ENCODE measurements around the gene PPFIA1. TPM values are rescaled to one million over a fixed set of nuclear protein-coding genes. Genes with fewer than 3 reads are reported as not detected.
"Not testable (repeated sequence)": the region's sequence is repeated elsewhere in the genome, so short reads cannot be mapped to it uniquely, and the experiment has no call there.

The PPFIA1 gene
- polyA plus RNA-seq, 1 donor from 2014 or later: 13.7 TPM

DNA sequence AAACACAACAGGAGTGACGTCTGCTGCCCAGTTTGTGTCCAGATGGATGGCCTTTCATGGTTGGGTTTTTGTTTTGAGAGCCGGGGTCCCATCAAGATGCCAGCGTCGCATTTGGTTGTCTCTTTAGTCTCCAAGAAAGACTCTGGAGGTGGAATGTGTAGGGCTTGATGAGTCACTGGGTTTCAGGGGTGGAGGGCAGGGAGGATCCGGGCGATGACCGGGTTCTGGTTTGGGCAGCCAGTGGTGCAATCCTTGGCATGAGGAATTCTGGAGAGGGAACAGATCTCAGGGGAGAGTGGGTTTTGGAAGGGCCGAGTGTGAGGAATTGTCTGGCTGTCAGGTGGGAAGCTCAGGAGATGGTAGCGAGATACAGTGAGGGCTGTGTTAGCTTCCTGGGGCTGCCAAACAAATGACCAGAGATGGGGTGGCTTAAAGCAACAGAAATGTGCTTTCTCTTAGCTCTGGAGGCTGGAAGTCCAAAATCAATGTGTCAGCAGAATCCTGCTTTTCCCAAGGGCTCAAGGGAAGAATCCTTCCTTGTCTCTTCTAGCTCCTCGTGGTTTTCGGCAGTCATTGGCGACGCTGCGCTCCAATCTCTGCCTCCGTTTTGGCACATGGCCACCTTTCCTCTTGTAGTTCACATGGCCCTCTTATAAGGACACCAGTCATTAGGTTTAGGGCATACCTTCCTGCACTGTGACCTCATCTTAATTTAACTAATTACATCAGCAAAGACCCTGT lies 26.4 kb upstream of the PPFIA1 start:
- no peaks in the 10 kb centered on the region for H3K27me3 Mint-ChIP-seq
- peak overlapping the region in 1 of 3 donors; percentile 24 for H3K27ac Mint-ChIP-seq
- no peaks in the 10 kb centered on the region for H3K36me3 Mint-ChIP-seq
- no peak overlapping the region for H3K4me3 Mint-ChIP-seq
- H3K9me3 Mint-ChIP-seq: no peaks in the 10 kb centered on the region
- H3K4me1 Mint-ChIP-seq: peaks cover 0 to 1% (median 1%) of the 10 kb centered on the region in 3 donors

DNA sequence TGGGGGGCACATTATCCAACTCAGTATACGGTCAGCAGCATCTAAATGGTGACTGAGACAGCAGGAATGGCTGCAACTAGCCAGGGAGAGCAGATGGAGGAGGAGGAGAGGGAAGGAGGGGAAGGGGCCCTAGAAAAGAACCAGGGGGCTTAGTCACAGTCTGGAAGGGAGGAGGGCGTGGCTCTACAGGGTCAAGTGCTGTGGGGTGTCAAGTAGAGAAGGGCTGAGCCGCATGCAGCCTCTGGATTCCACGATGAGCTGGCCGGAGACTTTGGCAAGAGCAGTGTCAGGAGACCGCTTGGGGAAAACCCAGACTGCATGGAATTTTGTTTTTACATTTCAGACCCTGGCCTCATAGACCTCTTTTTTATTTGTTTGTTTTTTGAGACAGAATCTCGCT lies 25.8 kb upstream of the PPFIA1 start:
- no peaks in the 10 kb centered on the region for H3K27me3 Mint-ChIP-seq
- no peak overlapping the region for H3K4me3 Mint-ChIP-seq
- H3K36me3 Mint-ChIP-seq: no peaks in the 10 kb centered on the region
- H3K27ac Mint-ChIP-seq: no peak overlapping the region
- H3K4me1 Mint-ChIP-seq: peaks cover 0 to 1% (median 0%) of the 10 kb centered on the region in 3 donors
- no peaks in the 10 kb centered on the region for H3K9me3 Mint-ChIP-seq

DNA sequence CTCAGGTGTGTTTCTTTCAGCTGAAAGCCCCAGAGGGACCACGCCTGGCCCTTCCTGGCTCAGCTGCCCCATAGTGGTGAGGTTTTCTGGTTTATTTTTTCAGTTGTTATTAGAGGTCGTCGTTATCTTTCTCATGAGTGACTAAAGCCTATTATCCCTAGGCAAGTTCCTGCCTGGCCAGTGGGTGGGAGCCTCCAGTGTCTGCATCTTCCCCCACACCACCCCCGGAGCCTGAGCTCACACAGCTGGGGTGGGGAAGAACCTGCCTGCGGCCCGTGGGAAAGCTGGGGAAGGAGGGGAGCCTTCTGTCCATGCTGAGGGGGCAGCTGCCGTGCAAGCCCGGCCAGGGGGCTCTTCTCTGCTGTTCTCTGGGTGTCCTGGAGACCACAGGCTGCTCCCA lies 24.3 kb upstream of the PPFIA1 start:
- Mint-ChIP-seq H3K9me3 (no peaks in the 10 kb centered on the region), H3K4me1 (peaks cover 0 to 1% (median 0%) of the 10 kb centered on the region in 3 donors), H3K27ac (no peak overlapping the region), H3K4me3 (no peak overlapping the region), H3K27me3 (no peaks in the 10 kb centered on the region), H3K36me3 (no peaks in the 10 kb centered on the region)

DNA sequence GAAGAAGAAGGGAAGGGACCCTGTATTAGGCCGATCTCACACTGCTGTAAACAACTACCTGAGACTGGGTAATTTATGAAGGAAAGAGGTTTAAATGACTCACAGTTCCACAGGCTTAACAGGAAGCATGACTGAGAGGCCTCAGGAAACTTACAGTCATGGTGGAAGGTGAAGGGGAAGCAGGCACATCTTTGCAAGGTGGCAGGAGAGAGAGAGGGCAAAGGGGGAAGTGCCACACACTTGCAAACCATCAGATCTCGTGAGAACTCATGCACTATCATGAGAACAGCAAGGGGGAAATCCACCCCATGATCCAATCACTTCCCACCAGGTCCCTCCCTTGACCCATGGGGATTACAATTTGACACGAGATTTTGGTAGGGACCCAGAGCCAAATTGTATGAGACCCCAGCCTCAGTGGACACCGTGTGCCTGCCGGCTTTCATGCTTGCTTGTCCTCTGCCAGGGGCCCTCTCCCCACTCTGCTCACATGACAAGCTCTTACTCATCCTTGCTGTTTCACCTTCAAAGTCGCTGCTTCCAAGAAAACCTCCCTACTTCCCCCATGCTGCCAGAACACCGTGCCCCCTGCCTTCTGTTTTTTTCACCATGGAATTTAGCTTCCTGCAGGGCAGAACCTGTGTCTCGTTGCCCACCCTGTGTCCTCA lies 23.3 kb upstream of the PPFIA1 start:
- no peak overlapping the region for H3K4me3 Mint-ChIP-seq
- H3K9me3 Mint-ChIP-seq: no peaks in the 10 kb centered on the region
- H3K36me3 Mint-ChIP-seq: no peaks in the 10 kb centered on the region
- H3K27me3 Mint-ChIP-seq: peaks cover 2% of the 10 kb centered on the region
- peak overlapping the region in 1 of 3 donors; percentile 85 for H3K27ac Mint-ChIP-seq
- peaks cover 0 to 1% (median 0%) of the 10 kb centered on the region in 3 donors for H3K4me1 Mint-ChIP-seq

DNA sequence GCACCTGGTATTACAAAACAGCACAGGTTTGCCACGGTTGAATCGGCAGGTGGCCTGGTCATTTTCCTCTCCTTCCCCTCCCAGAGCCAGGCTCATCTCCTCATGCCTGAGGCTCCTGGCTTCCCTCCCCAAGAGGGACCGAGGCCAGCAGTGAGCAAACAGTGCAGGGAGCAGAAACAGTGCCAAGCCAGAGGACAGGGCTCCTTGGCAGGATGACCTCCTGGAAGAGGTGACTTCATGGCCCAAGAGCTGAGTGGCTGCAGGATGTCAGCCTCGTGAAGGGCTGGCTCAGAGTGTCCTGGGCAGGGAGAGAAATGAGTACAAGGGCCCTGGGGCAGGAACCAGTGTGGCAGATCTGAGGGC lies 22.8 kb upstream of the PPFIA1 start:
- peaks cover under 1 to 4% (median 1%) of the 10 kb centered on the region in 3 donors for H3K4me1 Mint-ChIP-seq
- H3K27me3 Mint-ChIP-seq: peaks cover 3% of the 10 kb centered on the region
- no peak overlapping the region for H3K4me3 Mint-ChIP-seq
- H3K36me3 Mint-ChIP-seq: no peaks in the 10 kb centered on the region
- no peaks in the 10 kb centered on the region for H3K9me3 Mint-ChIP-seq
- no peak overlapping the region for H3K27ac Mint-ChIP-seq

DNA sequence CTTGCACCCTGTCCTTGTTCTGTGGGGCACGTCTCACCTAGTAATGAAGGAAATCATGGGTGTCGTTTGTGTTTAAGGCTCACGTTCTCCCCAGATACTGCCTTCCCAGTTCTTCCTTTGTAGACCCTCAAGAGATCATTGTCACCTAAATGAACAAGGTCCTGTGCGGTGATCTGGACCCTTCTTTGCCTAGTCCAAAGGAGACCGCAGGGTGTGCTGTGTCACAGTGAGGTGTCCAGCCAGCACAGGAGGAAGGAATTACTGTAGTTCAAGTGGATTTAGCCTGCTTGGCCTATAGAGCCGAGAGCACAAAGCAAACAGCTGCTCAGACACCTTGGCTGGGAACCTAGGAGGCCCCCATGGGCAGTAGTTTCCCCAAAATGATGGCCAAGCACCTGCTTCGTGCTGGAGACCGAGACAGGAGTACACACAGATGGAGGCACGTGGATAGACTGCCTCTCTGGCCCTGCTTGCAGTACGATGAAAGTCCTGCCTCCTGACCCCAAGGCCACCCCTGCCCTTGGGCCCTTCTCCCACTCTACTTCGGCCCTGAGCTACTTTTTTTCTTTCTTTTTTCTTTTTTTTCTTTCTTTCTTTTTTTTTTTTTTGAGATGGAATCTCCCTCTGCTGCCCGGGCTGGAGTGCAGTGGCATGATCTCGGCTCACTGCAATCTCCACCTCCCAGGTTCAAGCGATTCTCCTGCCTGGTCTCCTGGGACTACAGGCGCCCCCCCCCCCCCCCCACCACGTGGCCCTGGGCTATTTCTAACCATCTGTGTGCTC lies 19.4 kb upstream of the PPFIA1 start:
- peaks cover 10% of the 10 kb centered on the region for H3K27me3 Mint-ChIP-seq
- no peaks in the 10 kb centered on the region for H3K9me3 Mint-ChIP-seq
- H3K27ac Mint-ChIP-seq: no peak overlapping the region
- no peaks in the 10 kb centered on the region for H3K36me3 Mint-ChIP-seq
- no peak overlapping the region for H3K4me3 Mint-ChIP-seq
- H3K4me1 Mint-ChIP-seq: peaks cover 8 to 12% (median 10%) of the 10 kb centered on the region in 3 donors

DNA sequence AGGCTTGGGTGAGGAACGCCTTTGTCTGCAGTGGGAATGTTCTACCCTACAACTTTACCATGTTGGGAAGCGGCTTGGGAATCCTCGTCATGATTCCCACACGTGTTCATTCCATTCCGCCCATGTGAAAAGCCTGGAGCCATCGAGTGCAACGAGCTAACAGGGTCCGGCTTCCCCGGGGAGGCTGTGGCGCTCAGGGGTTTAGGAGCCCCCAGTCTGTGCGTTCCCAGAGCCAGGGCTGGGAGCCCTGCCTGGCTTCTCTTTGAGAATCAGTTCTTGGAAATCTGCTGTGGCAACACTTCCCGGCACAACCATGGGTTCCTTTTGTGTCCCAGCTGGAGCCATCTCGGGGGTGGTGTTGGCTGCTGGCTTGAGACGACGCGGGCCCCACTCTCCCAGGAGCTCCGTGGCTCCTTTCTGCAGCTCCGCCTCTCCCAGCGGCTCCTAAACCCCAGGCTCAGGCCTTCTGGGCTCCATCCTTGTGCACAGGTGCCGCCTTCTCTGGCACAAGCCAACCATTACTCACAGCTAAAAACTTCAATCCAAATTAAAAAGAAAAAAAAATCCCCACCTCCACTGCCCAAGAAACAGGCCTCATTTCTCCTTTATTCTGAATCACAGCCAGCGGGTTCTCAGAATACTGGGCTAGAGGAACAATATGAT lies 18.7 kb upstream of the PPFIA1 start:
- Mint-ChIP-seq H3K27me3 (peaks cover 10% of the 10 kb centered on the region), H3K9me3 (no peaks in the 10 kb centered on the region), H3K27ac (no peak overlapping the region), H3K4me3 (no peak overlapping the region), H3K36me3 (no peaks in the 10 kb centered on the region), H3K4me1 (peaks cover 8 to 12% (median 10%) of the 10 kb centered on the region in 3 donors)

DNA sequence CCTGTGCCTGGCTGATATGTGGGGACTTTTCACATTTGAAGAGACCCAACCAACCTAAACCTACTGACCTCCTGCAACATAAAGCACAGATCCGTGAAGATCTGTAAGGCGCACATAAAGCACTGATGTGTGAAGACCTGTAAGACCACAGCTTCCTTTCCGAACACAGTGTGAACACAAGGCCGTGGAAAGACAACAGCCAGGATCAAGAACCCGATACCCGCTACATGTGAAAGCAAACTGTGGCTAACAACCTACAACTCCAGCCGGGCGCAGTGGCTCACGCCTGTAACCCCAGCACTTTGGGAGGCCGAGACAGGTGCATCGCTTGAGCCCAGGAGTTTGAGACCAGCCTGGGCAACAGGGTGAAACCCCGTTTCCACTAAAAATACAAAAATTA lies 17.6 kb upstream of the PPFIA1 start:
- Mint-ChIP-seq H3K4me1 (peaks cover 8 to 12% (median 10%) of the 10 kb centered on the region in 3 donors), H3K27me3 (peaks cover 12% of the 10 kb centered on the region), H3K9me3 (no peaks in the 10 kb centered on the region), H3K36me3 (no peaks in the 10 kb centered on the region), H3K4me3 (peak overlapping the region in 1 of 4 donors; percentile 72), H3K27ac (peak overlapping the region in 2 of 3 donors; percentile 67 to 82)

DNA sequence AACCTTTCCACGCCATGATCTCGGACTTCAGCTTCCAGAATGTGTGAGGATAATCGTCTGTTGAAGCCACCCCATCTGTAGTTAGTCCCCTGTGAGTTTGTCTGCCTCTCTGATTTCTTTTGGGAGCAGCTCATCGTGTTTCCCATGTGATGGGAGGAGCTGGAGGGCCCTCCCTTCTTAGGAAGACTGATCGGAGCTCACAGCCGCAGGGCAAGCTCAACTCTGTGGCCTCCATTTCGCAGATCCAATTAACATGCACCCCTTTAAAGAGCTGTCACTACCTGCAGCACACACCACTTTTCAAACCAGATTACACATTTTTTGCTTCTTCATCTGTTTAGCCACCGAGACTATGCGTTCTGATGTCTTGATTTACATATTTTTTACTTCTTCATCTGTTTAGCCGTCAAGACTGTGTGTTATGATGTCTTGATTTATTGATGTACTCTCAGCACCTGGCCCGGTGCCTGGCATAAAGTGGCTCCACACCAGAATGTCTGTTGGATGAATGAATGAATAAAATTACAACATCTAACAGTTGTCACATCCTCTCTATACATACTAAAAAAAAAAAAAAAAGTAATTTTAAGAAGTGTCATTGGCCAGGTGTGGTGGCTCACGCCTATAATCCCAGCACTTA lies 14.9 kb upstream of the PPFIA1 start:
- H3K4me3 Mint-ChIP-seq: no peak overlapping the region
- H3K4me1 Mint-ChIP-seq: peaks cover 8 to 11% (median 10%) of the 10 kb centered on the region in 3 donors
- peak overlapping the region in 1 of 3 donors; percentile 3 for H3K27ac Mint-ChIP-seq
- peaks cover 12% of the 10 kb centered on the region for H3K27me3 Mint-ChIP-seq
- no peaks in the 10 kb centered on the region for H3K9me3 Mint-ChIP-seq
- no peaks in the 10 kb centered on the region for H3K36me3 Mint-ChIP-seq

DNA sequence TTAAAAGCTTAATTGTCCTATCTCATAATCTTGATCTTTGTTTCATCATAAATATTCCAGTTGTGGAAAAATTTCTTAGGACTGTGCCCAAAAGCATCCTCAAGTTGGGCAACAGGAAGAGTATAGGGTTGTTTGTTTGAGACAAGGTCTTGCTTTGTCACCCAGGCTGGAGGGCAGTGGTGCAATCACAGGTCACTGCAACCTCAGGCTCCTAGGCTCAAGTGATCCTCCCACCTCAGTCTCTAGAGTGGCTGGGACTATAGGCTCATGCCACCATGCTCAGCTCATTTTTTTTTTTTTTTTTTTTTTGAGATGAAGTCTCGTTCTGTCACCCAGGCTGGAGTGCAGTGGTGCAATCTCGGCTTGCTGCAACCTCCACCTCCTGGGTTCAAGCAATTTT lies 11.4 kb upstream of the PPFIA1 start:
- H3K4me1 Mint-ChIP-seq, H3K4me3 Mint-ChIP-seq, H3K9me3 Mint-ChIP-seq, H3K27ac Mint-ChIP-seq, H3K27me3 Mint-ChIP-seq, H3K36me3 Mint-ChIP-seq: not testable (repeated sequence)

DNA sequence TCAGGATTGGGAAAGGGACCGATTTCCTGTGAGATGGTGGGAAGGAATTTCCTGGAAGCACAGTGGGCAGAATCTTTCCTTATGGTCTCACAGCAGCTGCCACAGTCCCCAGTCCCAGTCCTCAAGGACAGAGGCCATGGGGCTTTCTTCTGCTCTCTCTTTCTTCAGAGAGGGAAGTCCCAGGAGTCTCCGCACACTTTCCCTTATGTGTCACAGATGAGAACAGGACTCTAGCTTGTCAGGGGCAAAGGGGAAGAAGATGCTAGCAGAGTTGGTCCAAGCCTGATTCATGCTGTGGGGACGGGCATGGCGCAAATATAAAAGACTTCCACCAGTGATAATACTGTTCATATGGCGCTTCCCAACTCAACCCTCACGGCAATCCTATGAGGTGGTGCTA lies 7.5 kb upstream of the PPFIA1 start:
- Mint-ChIP-seq H3K4me1 (peaks cover 0 to 8% (median 3%) of the 10 kb centered on the region in 3 donors), H3K4me3 (no peak overlapping the region), H3K9me3 (peaks cover 0 to 2% (median 0%) of the 10 kb centered on the region in 3 donors), H3K36me3 (no peaks in the 10 kb centered on the region), H3K27ac (no peak overlapping the region), H3K27me3 (peaks cover 18% of the 10 kb centered on the region)

DNA sequence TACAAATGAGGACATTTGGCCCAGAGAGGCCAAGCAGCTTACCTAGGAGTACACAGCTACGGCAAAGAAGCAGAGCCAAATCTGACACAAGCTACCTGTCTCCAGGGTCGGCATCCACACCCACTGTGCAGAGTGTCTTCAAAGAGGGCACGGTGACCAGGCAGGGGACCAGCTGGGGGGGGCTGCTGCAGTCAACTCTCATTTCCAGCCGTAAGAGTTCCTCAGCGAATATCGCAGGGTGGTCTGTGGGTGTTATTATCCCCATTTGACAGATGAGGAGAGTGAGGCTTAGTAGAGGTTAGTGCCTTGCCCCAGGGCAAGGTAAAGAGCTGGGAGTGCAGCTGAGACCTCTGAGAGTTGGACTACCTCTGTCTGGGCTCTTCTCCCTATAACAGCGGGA lies 7.1 kb upstream of the PPFIA1 start:
- Mint-ChIP-seq H3K4me3 (no peak overlapping the region), H3K9me3 (peaks cover 0 to 2% (median 0%) of the 10 kb centered on the region in 3 donors), H3K27ac (no peak overlapping the region), H3K27me3 (peaks cover 21% of the 10 kb centered on the region), H3K4me1 (peaks cover 0 to 8% (median 3%) of the 10 kb centered on the region in 3 donors), H3K36me3 (no peaks in the 10 kb centered on the region)

DNA sequence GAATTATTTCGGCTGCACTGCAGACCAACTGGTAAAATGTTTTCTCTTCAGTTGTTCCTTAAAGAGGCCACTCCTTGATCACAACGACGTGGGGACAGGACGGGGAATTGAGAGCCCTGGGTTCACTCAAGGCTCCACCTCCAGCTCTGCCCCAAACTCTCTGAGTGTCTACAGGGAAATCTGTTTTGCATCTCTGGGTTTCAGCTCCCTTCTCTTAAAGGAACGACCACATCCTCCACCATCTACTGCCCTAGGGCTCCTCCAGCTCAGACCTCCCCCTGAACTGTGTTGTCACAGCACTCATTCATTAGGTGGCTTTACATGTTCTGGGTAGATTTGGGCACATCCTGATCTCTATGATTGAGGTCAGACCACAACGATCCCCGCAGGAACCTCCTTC lies 5.1 kb upstream of the PPFIA1 start:
- Mint-ChIP-seq H3K4me1 (peaks cover 5 to 12% (median 6%) of the 10 kb centered on the region in 3 donors), H3K4me3 (peak overlapping the region in 2 of 4 donors; percentile 56 to 69), H3K27me3 (peaks cover 27% of the 10 kb centered on the region), H3K27ac (no peak overlapping the region), H3K36me3 (no peaks in the 10 kb centered on the region), H3K9me3 (peaks cover 0 to 2% (median 0%) of the 10 kb centered on the region in 3 donors)

DNA sequence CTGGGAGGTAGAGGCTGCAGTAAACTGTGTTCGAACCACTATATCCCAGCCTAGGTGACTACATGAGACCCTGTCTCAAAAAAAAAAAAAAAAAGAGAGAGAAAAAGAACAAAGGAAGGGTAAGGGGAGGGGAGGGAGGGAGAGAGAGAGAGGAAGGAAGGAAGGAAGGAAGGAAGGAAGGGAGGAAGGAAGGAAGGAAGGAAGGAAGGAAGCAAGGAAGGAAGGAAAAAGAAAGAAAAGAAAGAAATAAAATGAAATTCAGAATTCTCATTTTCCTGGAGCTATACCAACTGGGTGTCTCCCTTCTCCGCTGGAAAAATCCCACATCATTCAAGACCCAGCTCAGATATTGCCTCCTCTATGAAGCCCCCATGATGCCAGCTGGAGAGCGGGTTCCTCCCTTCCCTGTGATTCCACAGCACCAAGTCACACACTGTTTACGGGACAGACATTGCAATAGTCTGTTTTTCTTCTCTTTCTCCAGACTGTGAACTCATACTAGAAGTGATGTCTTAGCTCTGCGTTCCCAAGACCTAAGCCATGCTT lies 3.0 kb upstream of the PPFIA1 start:
- H3K36me3 Mint-ChIP-seq: no peaks in the 10 kb centered on the region
- peaks cover 5 to 21% (median 11%) of the 10 kb centered on the region in 3 donors for H3K4me1 Mint-ChIP-seq
- peaks cover 27% of the 10 kb centered on the region for H3K27me3 Mint-ChIP-seq
- H3K27ac Mint-ChIP-seq: peak overlapping the region in 2 of 3 donors; percentile 27 to 48
- peaks cover 0 to 2% (median 0%) of the 10 kb centered on the region in 3 donors for H3K9me3 Mint-ChIP-seq
- peak overlapping the region in 2 of 4 donors; percentile 38 to 94 for H3K4me3 Mint-ChIP-seq

Data from IgD-negative memory B cell (primary cell).